GM18498 (cell line): Measurements from ENCODE around the gene GBP5.
"Not testable (repeated sequence)": the region's sequence is repeated elsewhere in the genome, so short reads cannot be mapped to it uniquely, and the experiment has no call there.

ENCODE experiments used
- ATAC-seq: cut with Tn5 transposase; IDR thresholded peaks from one replicate; pipeline ENCODE4 v1.9.1; 2021; ENCODE audit warnings: mild to moderate bottlenecking, moderate library complexity; ENCODE audit not compliant: unreplicated experiment

GBP5 gene

GRCh38 chr1:89284078-89284763 lies 11.6 kb upstream of the GBP5 start:
- ATAC-seq, result not testable (repeated sequence)

GRCh38 chr1:89280766-89281165 lies 8.1 kb upstream of the GBP5 start:
- ATAC-seq, result no peak

- peak; percentile 48 for ATAC-seq
These were observed 6.4 kb upstream of the GBP5 start for GRCh38 chr1:89279011-89279466.

- no peak for ATAC-seq
These were observed 5.1 kb upstream of the GBP5 start for GRCh38 chr1:89277725-89278124.

GRCh38 chr1:89276690-89277089 lies 4.0 kb upstream of the GBP5 start:
- no peak for ATAC-seq

- no peak for ATAC-seq
These were observed 1.8 kb upstream of the GBP5 start for GRCh38 chr1:89274411-89274857.

- no peak for ATAC-seq
These were observed 691 bp upstream of the GBP5 start for GRCh38 chr1:89273324-89273778.

- no peak for ATAC-seq
These were observed 1.2 kb downstream of the GBP5 start for GRCh38 chr1:89271341-89272015.

GRCh38 chr1:89270423-89270822 lies 2.2 kb downstream of the GBP5 start:
- no peak for ATAC-seq

- no peak for ATAC-seq
These were observed 3.4 kb downstream of the GBP5 start for GRCh38 chr1:89269277-89269676.

- no peak for ATAC-seq
These were observed 10.0 kb downstream of the GBP5 start for GRCh38 chr1:89262643-89263042.

GRCh38 chr1:89261926-89262515 lies 10.6 kb downstream of the GBP5 start:
- no peak for ATAC-seq

- no peak for ATAC-seq
These were observed 11.9 kb downstream of the GBP5 start for GRCh38 chr1:89260566-89261255.

- no peak for ATAC-seq
These were observed 12.6 kb downstream of the GBP5 start for GRCh38 chr1:89260042-89260441.

GRCh38 chr1:89259283-89259971 lies 13.2 kb downstream of the GBP5 start:
- no peak for ATAC-seq

GRCh38 chr1:89257041-89257440 lies 15.6 kb downstream of the GBP5 start:
- no peak for ATAC-seq

GRCh38 chr1:89255581-89255980 lies 17.1 kb downstream of the GBP5 start:
- not testable (repeated sequence) for ATAC-seq

GRCh38 chr1:89254658-89255287 lies 17.9 kb downstream of the GBP5 start:
- no peak for ATAC-seq

- ATAC-seq, result no peak
These were observed 29.6 kb downstream of the GBP5 start for GRCh38 chr1:89243046-89243445.
